Caco-2 (cell line): ENCODE results near the gene CISTR. TPM values are rescaled to one million over a fixed set of nuclear protein-coding genes. Genes with fewer than 3 reads are reported as not detected.

Experiments
- BruUV-seq: library from RNA; stranded (reverse); fragments of 400-500 nt; replicated peaks from 2 replicates; lab custom pipeline; 2021; lab: Mats Ljungman, UMichigan
- CTCF ChIA-PET: fragments of 300-600 bp; sonication (Branson Sonifier 250); formaldehyde crosslinking; loops from one replicate; lab custom pipeline; 2022; ENCODE audit warnings: antibody characterized with exemption; lab: Charles Lee
- POLR2A ChIA-PET: fragments of 300-600 bp; sonication (Branson Sonifier 250); formaldehyde crosslinking; loops from one replicate; lab custom pipeline; 2022; ENCODE audit warnings: antibody characterized with exemption; lab: Charles Lee
- DNase-seq, 2 experiments: peaks; one replicate each; pipeline versions ENCODE4 v3.0.0 to v3.0.0-alpha.2; 2020 to 2022
- H3K27me3 ChIP-seq: replicated peaks from 2 replicates; pipeline ENCODE4 v1.6.0; 2011; ENCODE audit warnings: low read length; ENCODE audit not compliant: control insufficient read depth, insufficient read depth
- H3K36me3 ChIP-seq: 2 replicates; pipeline ENCODE4 v1.5.1; 2011; ENCODE audit warnings: low read length; ENCODE audit not compliant: control insufficient read depth, insufficient read depth
- H3K4me1 ChIP-seq: fragments of 250-450 bp; sonication (Bioruptor Pico); 2 replicates; pipeline ENCODE4 v1.5.1; 2020; ENCODE audit warnings: mild to moderate bottlenecking
- H3K4me3 ChIP-seq: 2 replicates; pipeline ENCODE4 v1.5.1; 2011; ENCODE audit warnings: low read depth, mild to moderate bottlenecking, control low read depth, low read length
- H3K9me3 ChIP-seq: fragments of 250-450 bp; sonication (Bioruptor Pico); 2 replicates; pipeline ENCODE4 v1.5.1; 2020; ENCODE audit warnings: mild to moderate bottlenecking, moderate library complexity
- H3K27ac Mint-ChIP-seq: one replicate; pipeline ENCODE4 v1.8.0; 2022; ENCODE audit warnings: mixed read lengths; ENCODE audit not compliant: unreplicated experiment
- H3K27me3 Mint-ChIP-seq: one replicate; pipeline ENCODE4 v1.8.0; 2022; ENCODE audit warnings: mixed read lengths; ENCODE audit not compliant: insufficient read depth, unreplicated experiment
- H3K36me3 Mint-ChIP-seq: one replicate; pipeline ENCODE4 v1.8.0; 2022; ENCODE audit warnings: mild to moderate bottlenecking, mixed read lengths; ENCODE audit not compliant: insufficient read depth, unreplicated experiment
- H3K4me1 Mint-ChIP-seq: one replicate; pipeline ENCODE4 v1.8.0; 2022; ENCODE audit warnings: low read depth, mixed read lengths; ENCODE audit not compliant: unreplicated experiment
- H3K4me3 Mint-ChIP-seq: one replicate; pipeline ENCODE4 v1.8.0; 2022; ENCODE audit warnings: mild to moderate bottlenecking, moderate library complexity, mixed read lengths; ENCODE audit not compliant: unreplicated experiment
- H3K9me3 Mint-ChIP-seq: one replicate; pipeline ENCODE4 v1.8.0; 2022; ENCODE audit warnings: mixed read lengths; ENCODE audit not compliant: unreplicated experiment
- intact Hi-C: fragments of 100-400 bp; cut with micrococcal nuclease; formaldehyde crosslinking; loops from one replicate; pipeline ENCODE4 v1.10.0; 2022; ENCODE audit not compliant: unreplicated experiment
- total RNA-seq: library from RNA; stranded (reverse); gene quantifications from 2 replicates; pipeline ENCODE4 v1.2.3, GENCODE V29; 2022
- TF ChIP-seq, protein P1 (sequence below), 2 experiments: fragments of 200-600 bp in 1 of 2; IDR thresholded peaks; 1 replicate in 1 of 2; 2 replicates in 1 of 2; pipeline versions ENCODE4 v1.5.1 to v1.8.0; 2011 to 2022; ENCODE audit warnings: antibody characterized with exemption in 1 of 2, control low read depth in 1 of 2, inconsistent platforms in 1 of 2, low read depth in 1 of 2, low read length in 1 of 2, mild to moderate bottlenecking in 1 of 2, moderate library complexity in 1 of 2; ENCODE audit not compliant: insufficient read depth in 1 of 2, severe bottlenecking in 1 of 2, unreplicated experiment in 1 of 2

Gene CISTR
- total RNA-seq, 1 experiment from 2014 or later: not detected

- POLR2A ChIA-PET: no interaction called here
- peaks cover 12% of the 10 kb centered on the region for H3K27me3 Mint-ChIP-seq
- BruUV-seq: no TSS peak
- H3K4me3 Mint-ChIP-seq: no peak overlapping the region
- Histone ChIP-seq H3K4me3 (no peak overlapping the region), H3K4me1 (peaks cover 11% of the 10 kb centered on the region), H3K27me3 (no peaks in the 10 kb centered on the region; the same call in 1 of the 2 replicates), H3K9me3 (no peaks in the 10 kb centered on the region), H3K36me3 (no peaks in the 10 kb centered on the region)
- no peaks in the 10 kb centered on the region for H3K9me3 Mint-ChIP-seq
- H3K36me3 Mint-ChIP-seq: no peaks in the 10 kb centered on the region
- H3K4me1 Mint-ChIP-seq: peaks cover 7% of the 10 kb centered on the region
- TF ChIP-seq, protein P1, sequence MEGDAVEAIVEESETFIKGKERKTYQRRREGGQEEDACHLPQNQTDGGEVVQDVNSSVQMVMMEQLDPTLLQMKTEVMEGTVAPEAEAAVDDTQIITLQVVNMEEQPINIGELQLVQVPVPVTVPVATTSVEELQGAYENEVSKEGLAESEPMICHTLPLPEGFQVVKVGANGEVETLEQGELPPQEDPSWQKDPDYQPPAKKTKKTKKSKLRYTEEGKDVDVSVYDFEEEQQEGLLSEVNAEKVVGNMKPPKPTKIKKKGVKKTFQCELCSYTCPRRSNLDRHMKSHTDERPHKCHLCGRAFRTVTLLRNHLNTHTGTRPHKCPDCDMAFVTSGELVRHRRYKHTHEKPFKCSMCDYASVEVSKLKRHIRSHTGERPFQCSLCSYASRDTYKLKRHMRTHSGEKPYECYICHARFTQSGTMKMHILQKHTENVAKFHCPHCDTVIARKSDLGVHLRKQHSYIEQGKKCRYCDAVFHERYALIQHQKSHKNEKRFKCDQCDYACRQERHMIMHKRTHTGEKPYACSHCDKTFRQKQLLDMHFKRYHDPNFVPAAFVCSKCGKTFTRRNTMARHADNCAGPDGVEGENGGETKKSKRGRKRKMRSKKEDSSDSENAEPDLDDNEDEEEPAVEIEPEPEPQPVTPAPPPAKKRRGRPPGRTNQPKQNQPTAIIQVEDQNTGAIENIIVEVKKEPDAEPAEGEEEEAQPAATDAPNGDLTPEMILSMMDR (IDR thresholded peaks at IDR 0.05; ENCODE audit: insufficient read depth in 1 of 2, low read depth in 1 of 2, low read length in 1 of 2, severe bottlenecking in 1 of 2, unreplicated experiment in 1 of 2): no peak
- DNase-seq: no peak
- H3K27ac Mint-ChIP-seq: no peak overlapping the region
- intact Hi-C loops: no loop called here
- CTCF ChIA-PET: interaction anchor here (0.6 kb wide), 2 partner anchors 21 to 837 kb away, joined by 3 to 4 read pairs; no protein-coding TSS in a partner anchor
Measured at GRCh38 chr12:53735556-53735955, 16.2 kb downstream of the CISTR start.

- TF ChIP-seq, protein P1 (IDR thresholded peaks at IDR 0.05; ENCODE audit: insufficient read depth in 1 of 2, low read depth in 1 of 2, low read length in 1 of 2, severe bottlenecking in 1 of 2, unreplicated experiment in 1 of 2): no peak
- Mint-ChIP-seq H3K4me1 (peaks cover 7% of the 10 kb centered on the region), H3K9me3 (no peaks in the 10 kb centered on the region), H3K4me3 (no peak overlapping the region), H3K36me3 (no peaks in the 10 kb centered on the region), H3K27ac (no peak overlapping the region), H3K27me3 (peaks cover 12% of the 10 kb centered on the region)
- POLR2A ChIA-PET: interaction anchor here (0.6 kb wide), 1 partner anchor 410 kb away, joined by 3 read pairs; no protein-coding TSS in a partner anchor
- no peaks in the 10 kb centered on the region for H3K27me3 ChIP-seq
- intact Hi-C loops: no loop called here
- CTCF ChIA-PET: interaction anchor here (0.6 to 1.1 kb wide), 2 partner anchors 12 to 457 kb away, joined by 3 to 5 read pairs; no protein-coding TSS in a partner anchor
- H3K4me1 ChIP-seq: peaks cover 10% of the 10 kb centered on the region
- no peaks in the 10 kb centered on the region for H3K9me3 ChIP-seq
- BruUV-seq: no TSS peak
- no peaks in the 10 kb centered on the region for H3K36me3 ChIP-seq
- DNase-seq: no peak
- no peak overlapping the region for H3K4me3 ChIP-seq
Measured at GRCh38 chr12:53734425-53734824, 17.4 kb downstream of the CISTR start.

DNA sequence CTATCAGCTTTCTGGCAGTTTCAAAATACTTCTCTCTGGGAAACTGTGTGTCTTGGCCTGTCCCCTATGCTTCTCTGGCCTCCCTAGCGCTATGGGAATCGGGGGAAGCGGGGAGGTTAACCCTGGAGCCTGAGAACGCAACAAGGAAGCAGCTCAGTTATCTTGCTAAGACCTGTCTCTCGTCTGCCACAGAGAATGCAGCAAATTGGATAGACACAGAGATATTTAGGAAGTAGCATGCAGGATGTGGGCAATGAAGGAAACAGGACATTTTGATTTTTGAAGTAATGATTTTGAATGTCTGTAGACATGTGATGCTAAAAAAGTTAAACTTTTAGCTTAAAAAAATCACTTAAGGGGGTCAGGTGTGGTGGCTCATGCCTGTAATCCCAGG lies 18.0 kb downstream of the CISTR start:
- H3K4me3 Mint-ChIP-seq: no peak overlapping the region
- no peak for DNase-seq
- ChIA-PET CTCF (interaction anchor here (0.6 to 1.1 kb wide), 3 partner anchors 9 to 458 kb away, joined by 3 to 5 read pairs (median 3); no protein-coding TSS in a partner anchor), POLR2A (no interaction called here)
- intact Hi-C loops: no loop called here
- peaks cover 12% of the 10 kb centered on the region for H3K27me3 Mint-ChIP-seq
- H3K27ac Mint-ChIP-seq: no peak overlapping the region
- Histone ChIP-seq H3K4me3 (no peak overlapping the region), H3K36me3 (no peaks in the 10 kb centered on the region), H3K9me3 (no peaks in the 10 kb centered on the region), H3K4me1 (peaks cover 4% of the 10 kb centered on the region), H3K27me3 (no peaks in the 10 kb centered on the region)
- no peaks in the 10 kb centered on the region for H3K9me3 Mint-ChIP-seq
- H3K4me1 Mint-ChIP-seq: peaks cover 3% of the 10 kb centered on the region
- TF ChIP-seq, protein P1 (IDR thresholded peaks at IDR 0.05; ENCODE audit: insufficient read depth in 1 of 2, low read depth in 1 of 2, low read length in 1 of 2, severe bottlenecking in 1 of 2, unreplicated experiment in 1 of 2): no peak
- no peaks in the 10 kb centered on the region for H3K36me3 Mint-ChIP-seq
- BruUV-seq: no TSS peak
